ENCODE measurements around the gene MACF1.

The MACF1 gene

DNA sequence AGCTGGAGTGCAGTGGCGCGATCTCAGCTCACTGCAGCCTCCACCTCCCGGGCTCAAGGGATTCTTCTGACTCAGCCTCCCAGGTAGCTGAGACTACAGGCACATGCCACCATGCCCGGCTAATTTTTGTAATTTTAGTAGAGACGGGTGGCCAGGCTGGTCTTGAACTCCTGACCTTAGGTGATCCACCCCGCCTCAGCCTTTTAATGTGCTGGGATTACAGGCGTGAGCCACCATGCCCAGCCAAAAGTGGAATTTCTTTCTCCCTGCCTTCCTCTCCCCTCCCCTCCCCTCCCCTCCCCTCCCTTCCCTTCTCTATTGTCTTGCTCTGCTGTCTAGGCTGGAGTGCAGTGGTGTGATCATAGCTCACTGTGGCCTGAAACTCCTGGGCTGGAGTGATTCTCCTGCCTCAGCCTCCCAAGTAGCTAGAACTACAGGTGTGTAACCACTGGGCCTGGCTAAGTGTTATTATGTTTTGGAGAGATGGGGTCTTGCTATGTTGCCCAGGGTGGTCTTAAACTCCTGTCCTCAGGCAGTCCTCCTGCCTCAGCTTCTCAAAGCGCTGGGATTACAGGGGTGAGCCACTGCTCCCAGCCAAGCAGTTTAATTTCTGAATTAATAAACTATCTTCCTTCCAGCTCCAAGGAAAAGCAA is 10.0 kb upstream of the MACF1 start:
- TF ChIP-seq, protein P1, sequence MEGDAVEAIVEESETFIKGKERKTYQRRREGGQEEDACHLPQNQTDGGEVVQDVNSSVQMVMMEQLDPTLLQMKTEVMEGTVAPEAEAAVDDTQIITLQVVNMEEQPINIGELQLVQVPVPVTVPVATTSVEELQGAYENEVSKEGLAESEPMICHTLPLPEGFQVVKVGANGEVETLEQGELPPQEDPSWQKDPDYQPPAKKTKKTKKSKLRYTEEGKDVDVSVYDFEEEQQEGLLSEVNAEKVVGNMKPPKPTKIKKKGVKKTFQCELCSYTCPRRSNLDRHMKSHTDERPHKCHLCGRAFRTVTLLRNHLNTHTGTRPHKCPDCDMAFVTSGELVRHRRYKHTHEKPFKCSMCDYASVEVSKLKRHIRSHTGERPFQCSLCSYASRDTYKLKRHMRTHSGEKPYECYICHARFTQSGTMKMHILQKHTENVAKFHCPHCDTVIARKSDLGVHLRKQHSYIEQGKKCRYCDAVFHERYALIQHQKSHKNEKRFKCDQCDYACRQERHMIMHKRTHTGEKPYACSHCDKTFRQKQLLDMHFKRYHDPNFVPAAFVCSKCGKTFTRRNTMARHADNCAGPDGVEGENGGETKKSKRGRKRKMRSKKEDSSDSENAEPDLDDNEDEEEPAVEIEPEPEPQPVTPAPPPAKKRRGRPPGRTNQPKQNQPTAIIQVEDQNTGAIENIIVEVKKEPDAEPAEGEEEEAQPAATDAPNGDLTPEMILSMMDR (IDR thresholded peaks at IDR 0.05; ENCODE audit: low read length, missing control alignments): no peak
- no peak overlapping the region for H3K4me3 ChIP-seq (replicated peaks; ENCODE audit: low read depth, low read length)
- DNase-seq (ENCODE audit: low read depth): no peak

DNA sequence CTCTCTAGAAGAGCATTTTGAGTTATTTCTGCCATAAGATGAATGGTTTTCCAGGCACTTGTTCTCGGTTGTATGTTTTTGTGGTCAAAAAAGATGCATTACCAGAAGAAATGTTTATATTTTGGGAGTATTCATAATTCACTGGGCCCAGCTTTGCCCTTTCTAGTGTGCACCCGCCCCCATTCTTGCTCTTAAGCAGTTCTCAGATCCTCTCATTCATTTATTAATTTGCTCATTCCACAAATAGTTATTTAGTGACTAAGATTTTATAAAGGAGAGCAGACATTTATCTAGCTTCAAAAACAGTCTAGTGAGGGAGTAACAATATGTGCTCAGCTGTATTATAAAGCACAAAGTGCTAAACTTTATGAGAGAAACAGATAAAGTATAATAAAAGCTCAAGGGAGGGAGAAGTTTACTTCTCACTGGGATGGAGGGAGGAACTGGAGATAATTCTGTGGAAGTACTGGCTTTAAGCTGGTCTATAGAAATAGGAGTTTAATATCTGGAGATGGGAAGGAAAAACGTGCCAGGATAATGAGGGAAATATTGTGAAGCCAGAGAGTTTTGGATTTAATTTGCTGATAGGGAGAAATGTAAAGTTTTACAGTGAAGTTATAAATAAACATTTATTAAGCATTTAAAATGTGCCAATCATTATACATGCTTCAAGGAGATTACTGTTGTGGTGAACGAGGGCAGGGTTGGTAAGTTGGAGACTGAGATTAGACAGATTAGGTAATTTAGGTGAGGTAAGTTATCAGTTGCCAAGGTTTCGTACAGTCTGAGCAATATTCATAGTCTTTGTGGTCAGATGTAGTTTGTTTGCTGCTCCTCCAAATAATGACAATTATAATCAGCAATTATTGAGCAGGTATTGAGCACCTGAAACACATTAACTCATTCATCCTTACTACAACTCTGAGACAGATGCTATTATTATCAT is 9.1 kb upstream of the MACF1 start:
- DNase-seq (ENCODE audit: low read depth): no peak
- no peak overlapping the region for H3K4me3 ChIP-seq (replicated peaks; ENCODE audit: low read depth, low read length)
- TF ChIP-seq, protein P1 (IDR thresholded peaks at IDR 0.05; ENCODE audit: low read length, missing control alignments): no peak

DNA sequence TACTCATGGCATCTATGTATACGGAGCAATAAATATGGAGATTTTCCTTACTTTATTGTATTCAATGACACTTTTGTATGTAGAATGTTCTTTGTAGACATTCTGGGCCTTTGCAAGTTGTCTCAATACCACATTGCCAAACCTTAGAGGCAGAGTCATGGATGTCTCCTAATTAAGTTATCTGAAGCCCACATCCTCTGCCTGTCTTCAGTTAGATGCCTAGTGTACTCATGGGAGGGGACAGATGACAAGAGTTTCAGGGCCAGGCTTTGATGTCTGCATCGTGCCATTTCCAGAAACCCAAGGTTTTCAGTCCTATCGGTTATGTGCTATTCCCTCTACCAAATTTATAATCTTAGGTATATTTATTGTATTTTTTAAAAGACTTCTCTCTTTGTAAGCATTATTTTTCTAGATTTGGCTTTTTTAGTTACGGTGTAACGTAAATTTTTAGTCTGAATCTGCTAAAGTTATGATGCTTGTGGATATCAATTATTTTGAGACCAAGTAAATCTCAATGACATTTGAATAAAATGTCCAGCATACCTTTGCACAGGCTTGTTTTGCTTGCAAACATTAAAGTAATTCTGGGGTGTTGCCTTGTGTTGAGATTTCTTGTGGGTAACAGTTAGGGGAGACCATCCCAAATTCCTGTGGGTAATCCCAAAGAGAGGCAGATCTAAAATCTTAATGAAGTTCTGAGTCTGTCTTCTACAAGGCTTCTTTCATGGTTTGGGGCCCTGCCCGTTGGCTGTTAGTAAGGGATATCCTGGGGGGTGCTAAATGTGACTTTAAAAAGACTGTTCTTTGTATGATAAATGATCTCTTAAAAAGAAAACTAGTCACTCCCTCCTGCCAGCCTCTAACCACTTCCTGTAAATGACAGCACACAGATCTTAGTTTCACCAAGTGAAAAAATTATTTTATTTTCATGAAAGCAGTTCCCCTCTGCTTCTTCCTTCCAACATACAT is 8.0 kb upstream of the MACF1 start:
- TF ChIP-seq, protein P1 (IDR thresholded peaks at IDR 0.05; ENCODE audit: low read length, missing control alignments): no peak
- peak; percentile 49 for DNase-seq (ENCODE audit: low read depth)
- H3K4me3 ChIP-seq (replicated peaks; ENCODE audit: low read depth, low read length): no peak overlapping the region

DNA sequence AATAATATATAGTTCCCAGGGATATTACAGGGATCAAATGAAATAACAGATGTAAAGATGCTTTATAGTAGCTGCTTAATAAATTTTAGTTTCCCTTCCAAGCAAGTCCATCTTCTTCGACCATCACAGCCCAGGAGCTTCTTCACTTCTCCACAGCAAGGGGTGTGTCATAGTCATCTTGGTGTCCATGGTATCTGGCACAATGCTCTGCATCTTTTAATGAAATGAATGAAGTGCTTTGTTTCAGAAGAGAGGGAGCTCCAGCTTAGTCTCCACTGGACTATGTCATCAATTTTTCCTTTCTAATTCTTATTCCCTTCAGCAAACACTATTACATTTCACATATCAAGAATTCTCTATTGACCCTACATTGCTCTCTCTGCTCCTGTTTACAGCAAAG is 4.9 kb upstream of the MACF1 start:
- H3K4me3 ChIP-seq (replicated peaks; ENCODE audit: low read depth, low read length): no peak overlapping the region
- TF ChIP-seq, protein P1 (IDR thresholded peaks at IDR 0.05; ENCODE audit: low read length, missing control alignments): no peak
- DNase-seq (ENCODE audit: low read depth): no peak

DNA sequence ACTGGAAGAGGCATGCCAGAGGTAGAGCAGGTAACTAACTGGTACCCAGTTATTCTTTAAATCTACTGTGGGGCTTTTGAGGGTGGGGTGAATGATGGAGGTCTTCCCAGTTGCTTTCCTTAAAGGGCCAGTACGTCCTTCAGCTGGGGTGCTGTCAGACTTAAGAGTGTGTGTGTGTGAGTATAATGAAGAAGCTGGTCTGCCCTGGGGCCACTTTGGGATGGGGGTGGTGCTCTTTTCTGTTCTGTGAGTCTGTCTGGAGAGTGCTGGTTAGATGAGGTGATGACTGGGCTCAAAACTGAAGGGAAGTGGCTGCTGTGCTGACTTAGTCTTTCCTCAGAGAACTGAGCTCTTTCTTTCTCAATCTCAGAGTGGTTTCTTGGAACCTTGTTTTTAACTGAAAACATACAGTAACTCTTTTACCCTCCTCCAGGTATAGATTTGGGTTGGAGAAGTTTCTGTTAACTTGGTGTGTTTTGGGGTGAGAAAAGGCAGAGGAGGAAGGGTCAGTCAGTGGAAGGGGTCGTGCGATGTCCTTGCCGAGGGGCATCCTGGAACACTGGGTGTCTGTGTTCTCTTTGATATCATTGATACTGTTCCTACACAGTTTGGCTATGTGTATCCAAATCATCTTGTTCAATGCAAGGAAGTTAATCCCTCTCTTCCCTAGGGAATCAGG is 746 bp downstream of the MACF1 start:
- TF ChIP-seq, protein P1 (IDR thresholded peaks at IDR 0.05; ENCODE audit: low read length, missing control alignments): no peak
- H3K4me3 ChIP-seq (replicated peaks; ENCODE audit: low read depth, low read length): peak overlapping the region; percentile 60
- peak; percentile 77 for DNase-seq (ENCODE audit: low read depth)
